GM23338 (cell line): ENCODE results near the gene DAPK3. TPM values are rescaled to one million over a fixed set of nuclear protein-coding genes. Genes with fewer than 3 reads are reported as not detected.
A peak's percentile ranks its signal among the peaks of the same experiment; 100 is the strongest.

Experiments used
- ATAC-seq: fragments of 200-7000 bp; cut with Tn5 transposase; 3 replicates; pipeline ENCODE4 v1.9.1; 2020
- DNase-seq: peaks from one replicate; pipeline ENCODE4 v3.0.0-alpha.2; 2015; ENCODE audit warnings: low spot score
- H2AFZ ChIP-seq: fragments of 200-600 bp; sonication (generic); 2 replicates; pipeline ENCODE4 v1.8.0; 2016; ENCODE audit warnings: antibody characterized with exemption, mild to moderate bottlenecking, moderate library complexity
- H3F3A ChIP-seq: fragments of 200-600 bp; sonication (generic); replicated peaks from 2 replicates; pipeline ENCODE4 v1.8.0; 2017; ENCODE audit warnings: antibody characterized with exemption, mixed run types, low read depth
- H3K27ac ChIP-seq: fragments of 200-600 bp; sonication (generic); 2 replicates; pipeline ENCODE4 v1.6.1; 2016; ENCODE audit warnings: low read depth
- H3K27me3 ChIP-seq: fragments of 200-600 bp; sonication (generic); 2 replicates; pipeline ENCODE4 v1.8.0; 2016; ENCODE audit warnings: mild to moderate bottlenecking, mixed run types, moderate library complexity; ENCODE audit not compliant: insufficient read depth
- H3K36me3 ChIP-seq: fragments of 200-600 bp; sonication (generic); 2 replicates; pipeline ENCODE4 v1.8.0; 2016; ENCODE audit warnings: mild to moderate bottlenecking; ENCODE audit not compliant: insufficient read depth
- H3K4me1 ChIP-seq: fragments of 200-600 bp; sonication (generic); 2 replicates; pipeline ENCODE4 v1.8.0; 2016; ENCODE audit warnings: mild to moderate bottlenecking, moderate library complexity; ENCODE audit not compliant: insufficient read depth
- H3K4me2 ChIP-seq: fragments of 200-600 bp; sonication (generic); 2 replicates; pipeline ENCODE4 v1.7.1; 2017; ENCODE audit warnings: mixed run types
- H3K4me3 ChIP-seq: fragments of 200-600 bp; sonication (generic); 2 replicates; pipeline ENCODE4 v1.6.1; 2016; ENCODE audit warnings: mixed run types
- H3K79me2 ChIP-seq: fragments of 200-600 bp; sonication (generic); replicated peaks from 2 replicates; pipeline ENCODE4 v1.8.0; 2017; ENCODE audit warnings: mild to moderate bottlenecking; ENCODE audit not compliant: insufficient read depth
- H3K9me2 ChIP-seq: fragments of 200-600 bp; sonication (generic); 2 replicates; pipeline ENCODE4 v1.8.0; 2017; ENCODE audit not compliant: insufficient read depth
- H4K20me1 ChIP-seq: fragments of 200-600 bp; sonication (generic); replicated peaks from 2 replicates; pipeline ENCODE4 v1.8.0; 2017; ENCODE audit warnings: mild to moderate bottlenecking; ENCODE audit not compliant: insufficient read depth
- H3K27ac Mint-ChIP-seq: 2 replicates; pipeline ENCODE4 v1.8.0; 2020; ENCODE audit warnings: inconsistent platforms, mild to moderate bottlenecking, moderate library complexity, mixed read lengths
- H3K27me3 Mint-ChIP-seq: 3 replicates; pipeline ENCODE4 v1.8.0; 2022; ENCODE audit warnings: low read depth, mild to moderate bottlenecking, moderate library complexity, mixed read lengths, inconsistent platforms; ENCODE audit not compliant: insufficient read depth, poor library complexity
- H3K36me3 Mint-ChIP-seq: 3 replicates; pipeline ENCODE4 v1.8.0; 2021; ENCODE audit warnings: low read depth, mild to moderate bottlenecking, inconsistent platforms, moderate library complexity, mixed read lengths
- H3K4me1 Mint-ChIP-seq: 3 replicates; pipeline ENCODE4 v1.8.0; 2020; ENCODE audit warnings: mild to moderate bottlenecking, inconsistent platforms, mixed read lengths
- H3K4me3 Mint-ChIP-seq: 3 replicates; pipeline ENCODE4 v1.8.0; 2021; ENCODE audit warnings: moderate library complexity, mild to moderate bottlenecking, inconsistent platforms, mixed read lengths
- H3K9me3 Mint-ChIP-seq: 3 replicates; pipeline ENCODE4 v1.8.0; 2020; ENCODE audit warnings: moderate library complexity, mild to moderate bottlenecking, inconsistent platforms, mixed read lengths
- ETS1 ChIP-seq: IDR thresholded peaks from 2 replicates; pipeline ENCODE4 v1.6.1; 2016; ENCODE audit warnings: antibody characterized with exemption
- EZH2phosphoT487 ChIP-seq: fragments of 200-600 bp; sonication (generic); IDR thresholded peaks from one replicate; pipeline ENCODE4 v1.8.1; 2018; ENCODE audit warnings: antibody characterized with exemption; ENCODE audit not compliant: unreplicated experiment
- JUNB ChIP-seq: IDR thresholded peaks from one replicate; pipeline ENCODE4 v1.6.1; 2016; ENCODE audit warnings: antibody characterized with exemption; ENCODE audit not compliant: unreplicated experiment
- POLR2AphosphoS5 ChIP-seq: IDR thresholded peaks from 2 replicates; pipeline ENCODE4 v1.6.1; 2016; ENCODE audit warnings: antibody characterized with exemption, low read depth
- STAT1 ChIP-seq: IDR thresholded peaks from one replicate; pipeline ENCODE4 v1.6.1; 2016; ENCODE audit warnings: antibody characterized with exemption; ENCODE audit not compliant: unreplicated experiment
- ZNF114 ChIP-seq: fragments of 250-450 bp; sonication (Bioruptor Pico); IDR thresholded peaks from 2 replicates; pipeline ENCODE4 v1.5.0; 2020; ENCODE audit warnings: mild to moderate bottlenecking, moderate library complexity
- ZNF331 ChIP-seq: fragments of 250-450 bp; sonication (Bioruptor Pico); IDR thresholded peaks from 2 replicates; pipeline ENCODE4 v1.5.0; 2020; ENCODE audit warnings: low read depth, mild to moderate bottlenecking, moderate library complexity
- ZNF462 ChIP-seq: fragments of 250-450 bp; sonication (Bioruptor Pico); IDR thresholded peaks from 2 replicates; pipeline ENCODE4 v1.5.0; 2020; ENCODE audit warnings: mild to moderate bottlenecking, moderate library complexity
- polyA plus RNA-seq: library from polyadenylated mRNA; unstranded; fragments of >200 nt; fragmentation: Nextera tagmentation; extraction: Ambion mirVana; gene quantifications from 2 replicates; pipeline ENCODE4 v1.2.1, GENCODE V29; 2016
- total RNA-seq: library from RNA; depleted of rRNA; stranded (reverse); fragments of >200 nt; shearing (Covaris generic); gene quantifications from 2 replicates; pipeline ENCODE4 v1.2.3, GENCODE V29; 2014

Gene DAPK3
- total and polyA plus RNA-seq, 2 experiments from 2014 or later, result 32.1 to 95.6 TPM

- peak; percentile 70 for DNase-seq
- H3K79me2 ChIP-seq, result peaks cover 52% of the 10 kb centered on the region
Observed at GRCh38 chr19:4014541-4015491, 43.9 kb upstream of the DAPK3 start.

GRCh38 chr19:4013886-4014540 lies 43.1 kb upstream of the DAPK3 start:
- Histone ChIP-seq H3F3A (peaks cover 1% of the 10 kb centered on the region; the same call in 1 of the 2 replicates), H3K27ac (no peak overlapping the region), H3K4me2 (no peak overlapping the region), H2AFZ (no peak overlapping the region), H3K4me3 (no peak overlapping the region), H4K20me1 (peaks cover 7% of the 10 kb centered on the region), H3K4me1 (peaks cover 7% of the 10 kb centered on the region; the same call in 1 of the 2 replicates), H3K36me3 (peaks cover 3% of the 10 kb centered on the region; the same call in 1 of the 2 replicates), H3K27me3 (no peaks in the 10 kb centered on the region), H3K79me2 (peaks cover 59% of the 10 kb centered on the region), H3K9me2 (no peaks in the 10 kb centered on the region)
- DNase-seq (no peak), ATAC-seq (no peak)
- no peaks in the 10 kb centered on the region for H3K9me3 Mint-ChIP-seq
- TF ChIP-seq EZH2phosphoT487 (no peak), JUNB (no peak), ZNF462 (no peak), POLR2AphosphoS5 (no peak), ZNF331 (CRISPR knock-in tag) (no peak), STAT1 (no peak), ETS1 (no peak), ZNF114 (CRISPR knock-in tag) (no peak)
- peaks cover 11% of the 10 kb centered on the region for H3K4me1 Mint-ChIP-seq
- H3K27ac Mint-ChIP-seq, result no peak overlapping the region
- H3K27me3 Mint-ChIP-seq, result peaks cover 7% of the 10 kb centered on the region
- peaks cover 9% of the 10 kb centered on the region for H3K36me3 Mint-ChIP-seq
- H3K4me3 Mint-ChIP-seq, result no peak overlapping the region

More at GRCh38 chr19:4014541-4015491, 43.9 kb upstream of the DAPK3 start:
- peaks cover 3% of the 10 kb centered on the region; the same call in 2 of the 3 replicates for H3K4me1 Mint-ChIP-seq
- peaks cover 9% of the 10 kb centered on the region for H3K36me3 Mint-ChIP-seq
- ATAC-seq, result peak; percentile 78
- peaks cover 5% of the 10 kb centered on the region for H3K27me3 Mint-ChIP-seq
- H3K27ac Mint-ChIP-seq, result no peak overlapping the region
- no peak for TF ChIP-seq POLR2AphosphoS5
- Histone ChIP-seq H3K4me3 (no peak overlapping the region), H3K4me1 (no peaks in the 10 kb centered on the region; the same call in 1 of the 2 replicates), H4K20me1 (no peaks in the 10 kb centered on the region; the same call in 1 of the 2 replicates), H3K27me3 (no peaks in the 10 kb centered on the region), H3F3A (no peaks in the 10 kb centered on the region), H3K9me2 (no peaks in the 10 kb centered on the region), H3K4me2 (no peak overlapping the region), H2AFZ (no peak overlapping the region), H3K36me3 (peaks cover 3% of the 10 kb centered on the region; the same call in 1 of the 2 replicates), H3K27ac (no peak overlapping the region)
- H3K9me3 Mint-ChIP-seq, result no peaks in the 10 kb centered on the region
- no peak overlapping the region for H3K4me3 Mint-ChIP-seq
